Brain microvascular endothelial cell (primary cell): ENCODE measurements around the gene ZNF304.

ENCODE experiments used
- DNase-seq: peaks from one replicate; pipeline ENCODE4 v3.0.0-alpha.2; 2020
- H3K27ac ChIP-seq: fragments of 250-450 bp; sonication (Bioruptor Pico); 2 replicates; pipeline ENCODE4 v1.5.1; 2020; ENCODE audit warnings: mild to moderate bottlenecking, moderate library complexity
- H3K27me3 ChIP-seq: fragments of 250-450 bp; sonication (Bioruptor Pico); replicated peaks from 2 replicates; pipeline ENCODE4 v1.5.1; 2020; ENCODE audit warnings: mild to moderate bottlenecking
- H3K36me3 ChIP-seq: fragments of 250-450 bp; sonication (Bioruptor Pico); replicated peaks from 2 replicates; pipeline ENCODE4 v1.5.1; 2020; ENCODE audit warnings: mild to moderate bottlenecking
- H3K4me3 ChIP-seq: 2 replicates; pipeline ENCODE4 v1.5.1; 2011; ENCODE audit warnings: low read depth, mild to moderate bottlenecking, control low read depth, low read length, moderate library complexity
- in situ Hi-C: cut with HindIII; loops from 2 replicates; pipeline ENCODE4 v1.10.0; 2017; ENCODE audit warnings: low sequenced_read_pairs, low pct_ligation_motif_present
- TF ChIP-seq, protein P1 (sequence below): IDR thresholded peaks from 2 replicates; pipeline ENCODE4 v1.5.1; 2011; ENCODE audit warnings: low read depth, mild to moderate bottlenecking, moderate library complexity, low read length, control low read depth, inconsistent platforms; ENCODE audit errors: missing control alignments

Gene ZNF304

DNA sequence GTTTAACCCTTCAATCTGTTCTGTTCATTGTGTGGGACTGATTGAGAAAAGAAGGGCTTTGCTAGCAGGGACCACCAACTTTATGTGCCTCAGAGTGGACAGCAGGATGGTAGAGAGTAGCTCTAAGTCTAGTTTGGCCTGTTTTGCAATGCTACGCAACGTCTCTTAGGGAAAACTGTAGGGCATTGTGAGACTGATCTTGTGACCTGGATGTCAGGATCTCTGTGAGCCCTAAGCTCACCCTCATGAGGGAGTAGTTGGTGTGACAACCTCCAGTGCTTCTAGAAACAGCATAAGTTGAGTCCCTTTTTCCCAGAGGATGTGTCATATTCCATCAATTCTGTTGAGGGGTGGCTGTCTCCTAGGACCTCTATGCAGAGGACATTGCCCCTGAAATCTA lies 40.3 kb upstream of the ZNF304 start:
- Histone ChIP-seq H3K36me3 (no peaks in the 10 kb centered on the region), H3K27ac (no peak overlapping the region), H3K27me3 (no peaks in the 10 kb centered on the region), H3K4me3 (no peak overlapping the region)
- DNase-seq: no peak
- in situ Hi-C loops: no loop called here
- TF ChIP-seq, protein P1, sequence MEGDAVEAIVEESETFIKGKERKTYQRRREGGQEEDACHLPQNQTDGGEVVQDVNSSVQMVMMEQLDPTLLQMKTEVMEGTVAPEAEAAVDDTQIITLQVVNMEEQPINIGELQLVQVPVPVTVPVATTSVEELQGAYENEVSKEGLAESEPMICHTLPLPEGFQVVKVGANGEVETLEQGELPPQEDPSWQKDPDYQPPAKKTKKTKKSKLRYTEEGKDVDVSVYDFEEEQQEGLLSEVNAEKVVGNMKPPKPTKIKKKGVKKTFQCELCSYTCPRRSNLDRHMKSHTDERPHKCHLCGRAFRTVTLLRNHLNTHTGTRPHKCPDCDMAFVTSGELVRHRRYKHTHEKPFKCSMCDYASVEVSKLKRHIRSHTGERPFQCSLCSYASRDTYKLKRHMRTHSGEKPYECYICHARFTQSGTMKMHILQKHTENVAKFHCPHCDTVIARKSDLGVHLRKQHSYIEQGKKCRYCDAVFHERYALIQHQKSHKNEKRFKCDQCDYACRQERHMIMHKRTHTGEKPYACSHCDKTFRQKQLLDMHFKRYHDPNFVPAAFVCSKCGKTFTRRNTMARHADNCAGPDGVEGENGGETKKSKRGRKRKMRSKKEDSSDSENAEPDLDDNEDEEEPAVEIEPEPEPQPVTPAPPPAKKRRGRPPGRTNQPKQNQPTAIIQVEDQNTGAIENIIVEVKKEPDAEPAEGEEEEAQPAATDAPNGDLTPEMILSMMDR: no peak

DNA sequence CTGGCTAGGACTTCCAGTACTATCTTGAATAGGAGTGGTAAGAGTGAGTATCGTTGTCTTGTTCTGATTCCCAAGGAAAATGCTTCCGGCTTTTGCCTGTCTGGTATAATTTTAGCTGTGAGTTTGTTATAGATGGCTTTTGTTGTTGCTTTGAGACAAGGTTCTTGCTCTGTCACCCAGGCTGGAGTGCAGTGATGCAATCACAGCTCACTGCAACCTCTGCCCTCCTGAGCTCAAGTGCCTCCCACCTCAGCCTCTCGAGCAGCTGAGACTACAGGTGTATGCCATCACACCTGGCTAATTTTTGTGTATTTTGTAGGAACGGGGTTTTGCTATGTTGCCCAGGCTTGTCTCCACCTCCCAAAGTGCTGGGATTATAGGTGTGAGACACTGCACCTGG lies 36.9 kb upstream of the ZNF304 start:
- H3K27me3 ChIP-seq: peaks cover 5% of the 10 kb centered on the region
- no peaks in the 10 kb centered on the region for H3K36me3 ChIP-seq
- in situ Hi-C loops: no loop called here
- H3K4me3 ChIP-seq: no peak overlapping the region
- DNase-seq: no peak
- TF ChIP-seq, protein P1: no peak
- no peak overlapping the region for H3K27ac ChIP-seq

DNA sequence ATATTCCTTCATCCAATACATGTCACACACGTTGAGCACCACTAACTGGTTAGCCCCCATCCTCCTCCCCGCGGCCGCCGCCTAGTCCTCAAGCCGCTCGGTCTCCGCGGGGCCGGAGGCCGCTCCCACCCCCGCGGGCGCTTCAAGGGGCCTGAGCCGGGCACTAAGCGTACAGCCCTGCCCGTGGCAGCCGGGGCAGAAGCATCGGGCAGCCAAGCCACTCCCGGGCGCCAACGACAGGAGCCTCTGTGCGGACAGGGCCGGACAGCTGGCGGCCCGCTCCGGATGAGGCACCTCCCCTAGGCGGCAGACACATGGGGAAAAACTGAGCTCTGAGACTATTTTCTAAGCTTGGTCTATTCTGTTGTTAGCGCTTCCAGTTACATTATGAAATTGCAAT lies 33.6 kb upstream of the ZNF304 start:
- TF ChIP-seq, protein P1: no peak

DNA sequence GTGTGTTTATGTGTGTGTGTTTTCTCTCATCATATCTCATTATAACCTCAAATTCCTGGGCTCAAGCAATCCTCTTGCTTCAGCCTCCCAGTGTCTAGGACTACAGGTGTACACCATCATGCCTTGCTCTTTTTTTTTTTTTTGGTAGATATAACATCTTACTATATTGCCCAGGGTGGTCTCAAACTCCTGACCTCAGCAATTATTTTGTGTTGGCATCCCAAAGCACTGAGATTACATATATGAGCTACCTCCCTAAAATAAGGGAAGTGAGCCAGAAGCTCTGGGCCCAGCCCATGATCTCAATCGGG lies 31.2 kb upstream of the ZNF304 start:
- Histone ChIP-seq H3K36me3 (peaks cover 9% of the 10 kb centered on the region), H3K27me3 (peaks cover 5% of the 10 kb centered on the region), H3K27ac (peak overlapping the region; percentile 74), H3K4me3 (peak overlapping the region; percentile 82)
- DNase-seq: no peak
- in situ Hi-C loops: no loop called here
- TF ChIP-seq, protein P1: no peak

More for the DNA sequence above, 33.6 kb upstream of the ZNF304 start:
- DNase-seq: no peak
- peak overlapping the region; percentile 44 for H3K4me3 ChIP-seq
- in situ Hi-C loops: no loop called here
- no peak overlapping the region for H3K27ac ChIP-seq
- H3K36me3 ChIP-seq: no peaks in the 10 kb centered on the region
- peaks cover 5% of the 10 kb centered on the region for H3K27me3 ChIP-seq

DNA sequence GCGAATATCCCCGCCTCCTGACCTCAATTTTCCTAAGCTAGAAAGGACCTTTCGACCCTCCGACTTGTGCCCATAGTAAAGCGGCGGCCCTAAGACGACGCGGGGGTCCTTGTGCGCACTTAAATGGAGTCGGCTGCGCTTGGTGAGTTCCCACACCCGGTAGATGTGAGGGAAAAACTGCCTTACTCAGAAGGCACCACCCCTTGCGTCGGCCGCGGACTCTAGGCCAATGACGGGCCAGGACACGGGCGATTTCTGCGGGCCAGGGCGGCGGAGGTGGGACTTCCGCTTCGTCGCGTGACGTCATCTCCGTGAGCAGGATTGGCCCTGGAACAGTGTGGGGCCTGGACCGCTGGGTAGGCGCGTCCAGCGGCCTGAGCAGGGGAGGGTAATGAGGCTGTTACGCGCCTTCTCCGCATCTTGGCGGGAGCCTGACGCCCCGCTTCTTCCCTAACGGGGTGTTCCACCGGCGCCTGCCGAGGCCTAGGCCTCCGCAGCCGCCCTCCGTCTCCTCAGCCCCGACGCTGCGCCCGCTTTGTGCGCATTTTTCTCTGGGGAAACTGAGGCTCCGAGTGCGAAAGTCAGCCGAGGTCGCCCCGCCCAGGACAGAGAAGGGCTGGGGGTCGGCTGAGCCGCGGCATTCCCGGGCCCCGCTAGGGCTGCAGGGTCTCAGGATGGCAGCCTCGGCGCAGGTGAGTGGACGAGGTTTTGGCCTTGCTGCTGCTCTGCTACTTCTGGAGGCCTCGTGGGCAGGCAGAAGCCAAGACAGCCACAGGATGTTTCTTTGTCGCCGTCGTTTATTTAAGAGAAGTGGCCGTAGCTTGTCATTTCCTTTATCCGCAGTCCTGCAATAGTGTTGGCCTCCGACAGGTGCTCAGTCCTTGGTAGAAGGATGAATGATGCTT lies 30.6 kb upstream of the ZNF304 start, which contains the start of gene ZNF543:
Gene ZNF543 (plus strand): TSS at position 293 of the 905 bp plus-strand sequence. CDS start 382 bp downstream, at position 675.
- peak; percentile 96 for DNase-seq
- in situ Hi-C loops: no loop called here
- peak within 1 kb of the TSS; percentile 74 for H3K27ac ChIP-seq
- peaks cover 14% of the 10 kb centered on the region for H3K36me3 ChIP-seq
- TF ChIP-seq, protein P1: peak; percentile 9
- peaks cover 5% of the 10 kb centered on the region for H3K27me3 ChIP-seq
- H3K4me3 ChIP-seq: peak within 1 kb of the TSS; percentile 82

DNA sequence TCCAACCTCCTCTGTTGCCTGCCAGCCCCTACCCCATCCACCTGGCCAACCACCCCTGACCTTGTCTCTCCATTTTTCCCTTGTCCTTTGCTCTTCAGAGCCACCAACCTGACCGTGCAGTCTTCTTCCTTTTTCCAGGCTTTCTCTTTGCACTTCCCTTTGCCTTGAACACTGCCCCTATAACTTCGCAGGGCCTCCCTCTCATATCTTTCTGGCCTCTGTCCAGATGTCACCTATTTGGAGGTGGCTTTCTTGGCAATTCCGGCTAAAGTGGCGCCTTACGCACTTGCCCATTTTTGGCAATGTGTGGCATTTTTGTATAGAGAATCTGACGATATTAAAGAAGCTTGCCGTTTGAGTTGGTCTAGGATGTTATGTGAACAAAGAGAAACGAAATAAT lies 30.0 kb upstream of the ZNF304 start:
- peaks cover 19% of the 10 kb centered on the region for H3K36me3 ChIP-seq
- H3K27ac ChIP-seq: no peak overlapping the region
- H3K27me3 ChIP-seq: peaks cover 4% of the 10 kb centered on the region
- peak overlapping the region; percentile 82 for H3K4me3 ChIP-seq
- TF ChIP-seq, protein P1: no peak
- in situ Hi-C loops: no loop called here
- no peak for DNase-seq
